Endodermal cell (in vitro differentiated cells): ENCODE measurements around the gene KIF5B. TPM values are rescaled to one million over a fixed set of nuclear protein-coding genes. Genes with fewer than 3 reads are reported as not detected.
"Not testable (repeated sequence)": the region's sequence is repeated elsewhere in the genome, so short reads cannot be mapped to it uniquely, and the experiment has no call there.

Experiments
- DNase-seq: peaks from one replicate; pipeline ENCODE4 v3.0.0-alpha.2; 2017
- H3K27ac ChIP-seq: 2 replicates; pipeline ENCODE4 v1.5.1; 2013; ENCODE audit warnings: mild to moderate bottlenecking, low read depth, low read length, moderate library complexity
- H3K27me3 ChIP-seq: 2 replicates; pipeline ENCODE4 v1.6.1; 2013; ENCODE audit warnings: mild to moderate bottlenecking, low read length, moderate library complexity; ENCODE audit not compliant: insufficient read depth, control insufficient read depth, poor library complexity, severe bottlenecking
- H3K36me3 ChIP-seq: 2 replicates; pipeline ENCODE4 v1.7.0; 2013; ENCODE audit warnings: mild to moderate bottlenecking, low read length, moderate library complexity; ENCODE audit not compliant: control insufficient read depth, insufficient read depth
- H3K4me1 ChIP-seq: one replicate; pipeline ENCODE4 v1.7.0; 2013; ENCODE audit warnings: low read length; ENCODE audit not compliant: control insufficient read depth, insufficient read depth
- H3K4me3 ChIP-seq: 2 replicates; pipeline ENCODE4 v1.5.1; 2013; ENCODE audit warnings: mild to moderate bottlenecking, low read length, moderate library complexity
- H3K9ac ChIP-seq: 2 replicates; pipeline ENCODE4 v1.6.1; 2013; ENCODE audit warnings: mild to moderate bottlenecking, low read length, moderate library complexity; ENCODE audit not compliant: poor library complexity, severe bottlenecking; ENCODE audit errors: extremely low read depth
- H3K9me3 ChIP-seq: 2 replicates; pipeline ENCODE4 v1.6.1; 2013; ENCODE audit warnings: mild to moderate bottlenecking, low read length, moderate library complexity; ENCODE audit not compliant: control insufficient read depth
- H3K27ac Mint-ChIP-seq: 2 replicates; pipeline ENCODE4 v1.8.0; 2020; ENCODE audit warnings: mixed read lengths
- H3K27me3 Mint-ChIP-seq: 2 replicates; pipeline ENCODE4 v1.8.0; 2021; ENCODE audit warnings: mild to moderate bottlenecking, mixed read lengths; ENCODE audit not compliant: insufficient read depth
- H3K36me3 Mint-ChIP-seq: 2 replicates; pipeline ENCODE4 v1.8.0; 2020; ENCODE audit warnings: low read depth, mixed read lengths
- H3K4me1 Mint-ChIP-seq: 2 replicates; pipeline ENCODE4 v1.8.0; 2020; ENCODE audit warnings: mixed read lengths
- H3K4me3 Mint-ChIP-seq: 2 replicates; pipeline ENCODE4 v1.8.0; 2020; ENCODE audit warnings: mild to moderate bottlenecking, moderate library complexity, mixed read lengths
- H3K9me3 Mint-ChIP-seq: 2 replicates; pipeline ENCODE4 v1.8.0; 2020; ENCODE audit warnings: mild to moderate bottlenecking, mixed read lengths
- CTCF ChIP-seq: fragments of 200-600 bp; sonication (generic); conservative IDR thresholded peaks from 2 replicates; pipeline ENCODE4 v1.5.0; 2021; ENCODE audit warnings: antibody characterized with exemption, mild to moderate bottlenecking
- WGBS, 2 experiments: methylation state at CpG; one replicate each; pipeline versions ENCODE4 v1.1.5 to v1.1.7; 2013; ENCODE audit warnings: missing lambda C conversion rate in 2 of 2, mixed read lengths in 1 of 2; ENCODE audit not compliant: insufficient coverage in 1 of 2, insufficient read length in 1 of 2; 5-methylcytosine and 5-hydroxymethylcytosine counted together
- total RNA-seq, 2 donors: library from RNA; stranded (reverse); fragmentation: NEBNext Ultra II Directional in 1 of 2; extraction: Animal tissue kit (Norgen Biotek cat#: 25700) in 1 of 2; gene quantifications; 2 replicates in 1 of 2; 3 replicates in 1 of 2; pipeline ENCODE4 v1.2.1, GENCODE V29; 2021

Gene KIF5B
- total RNA-seq, 2 donors from 2014 or later: 90.8 to 104 TPM

DNA sequence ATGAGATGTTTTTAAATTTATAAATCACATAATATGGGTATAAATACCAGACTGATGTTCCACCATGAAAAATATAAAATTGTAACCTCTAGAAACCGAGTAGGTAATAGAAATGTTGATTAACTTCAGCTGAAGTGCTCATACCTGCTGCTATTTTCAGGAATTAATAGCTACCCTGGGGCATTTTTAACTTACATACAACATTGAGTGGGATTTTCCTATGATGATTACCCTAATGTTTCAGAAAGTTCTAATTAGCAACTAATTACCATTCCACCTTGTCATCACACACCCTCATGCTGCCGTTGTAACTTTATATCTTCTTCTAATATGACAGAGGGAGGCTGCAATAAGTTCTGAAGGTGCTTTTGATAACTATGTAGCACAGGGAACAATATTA is 74.1 kb downstream of the KIF5B start:
- Mint-ChIP-seq H3K9me3 (peaks cover 25% of the 10 kb centered on the region), H3K36me3 (peaks cover 30% of the 10 kb centered on the region)

GRCh38 chr10:31980471-31980870 is 75.8 kb downstream of the KIF5B start:
- Mint-ChIP-seq H3K27me3 (no peaks in the 10 kb centered on the region), H3K4me3 (no peak overlapping the region), H3K36me3 (peaks cover 29% of the 10 kb centered on the region), H3K27ac (no peak overlapping the region), H3K9me3 (peaks cover 25% of the 10 kb centered on the region), H3K4me1 (no peaks in the 10 kb centered on the region)
- H3K4me3 ChIP-seq: no peak overlapping the region
- WGBS, 2 experiments: 93 to 96% methylated on average over 4 of the region's 4 CpGs
- H3K27ac ChIP-seq: no peak overlapping the region
- no peak for DNase-seq
- no peak overlapping the region for H3K9ac ChIP-seq
- H3K36me3 ChIP-seq: no peaks in the 10 kb centered on the region
- TF ChIP-seq CTCF: no peak
- H3K9me3 ChIP-seq: peaks cover 18% of the 10 kb centered on the region
- no peaks in the 10 kb centered on the region for H3K27me3 ChIP-seq
- H3K4me1 ChIP-seq: no peaks in the 10 kb centered on the region

More for the DNA sequence above, 74.1 kb downstream of the KIF5B start:
- Histone ChIP-seq H3K27me3 (no peaks in the 10 kb centered on the region), H3K4me3 (no peak overlapping the region), H3K36me3 (no peaks in the 10 kb centered on the region), H3K27ac (no peak overlapping the region), H3K4me1 (no peaks in the 10 kb centered on the region), H3K9me3 (peaks cover 18% of the 10 kb centered on the region), H3K9ac (no peak overlapping the region)
- TF ChIP-seq CTCF: no peak
- WGBS, 2 experiments: 93% methylated on average over 2 of the region's 2 CpGs; no CpG with 5 or more reads in 1 of the 2 experiments
- no peaks in the 10 kb centered on the region for H3K27me3 Mint-ChIP-seq
- no peaks in the 10 kb centered on the region for H3K4me1 Mint-ChIP-seq
- no peak for DNase-seq
- H3K27ac Mint-ChIP-seq: no peak overlapping the region
- no peak overlapping the region for H3K4me3 Mint-ChIP-seq

GRCh38 chr10:31979071-31979470 is 77.2 kb downstream of the KIF5B start:
- not testable (repeated sequence) for H3K27ac ChIP-seq, H3K27ac Mint-ChIP-seq, H3K4me1 ChIP-seq, DNase-seq, H3K4me3 ChIP-seq, H3K4me1 Mint-ChIP-seq, H3K27me3 ChIP-seq, H3K4me3 Mint-ChIP-seq, H3K36me3 ChIP-seq, H3K27me3 Mint-ChIP-seq, H3K9ac ChIP-seq
- WGBS, 2 experiments: 95% methylated on average over 19 of the region's 19 CpGs; no CpG with 5 or more reads in 1 of the 2 experiments
- Mint-ChIP-seq H3K36me3 (peaks cover 29% of the 10 kb centered on the region), H3K9me3 (peaks cover 25% of the 10 kb centered on the region)
- H3K9me3 ChIP-seq: peaks cover 18% of the 10 kb centered on the region

DNA sequence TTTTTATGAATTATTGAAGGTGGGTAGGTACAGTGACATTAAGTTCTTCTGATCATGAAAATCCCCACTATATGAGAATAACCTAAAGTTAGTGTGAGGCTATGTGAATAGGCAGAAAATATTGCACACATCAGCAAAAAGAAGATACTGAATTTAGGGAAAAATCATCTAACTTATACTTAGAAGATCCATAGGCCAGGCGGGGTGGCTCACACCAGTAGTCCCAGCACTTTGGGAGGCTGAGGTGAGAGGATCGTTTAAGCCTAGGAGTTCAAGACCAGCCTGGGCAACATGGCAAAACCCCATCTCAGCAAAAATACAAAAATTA is 78.1 kb downstream of the KIF5B start:
- Mint-ChIP-seq H3K9me3 (peaks cover 25% of the 10 kb centered on the region), H3K27me3 (no peaks in the 10 kb centered on the region), H3K4me1 (peaks cover 6% of the 10 kb centered on the region), H3K36me3 (peaks cover 32% of the 10 kb centered on the region), H3K4me3 (no peak overlapping the region), H3K27ac (no peak overlapping the region)
- Histone ChIP-seq H3K27me3 (no peaks in the 10 kb centered on the region), H3K36me3 (peaks cover 1% of the 10 kb centered on the region), H3K27ac (peak overlapping the region; percentile 21), H3K9me3 (peaks cover 18% of the 10 kb centered on the region), H3K4me1 (no peaks in the 10 kb centered on the region), H3K9ac (no peak overlapping the region), H3K4me3 (no peak overlapping the region)
- no peak for DNase-seq
- no peak for TF ChIP-seq CTCF
- 78 to 80% methylated on average over 1 to 2 of the region's 2 CpGs for WGBS, 2 experiments
